Glomerular visceral epithelial cell (primary cell): ENCODE measurements around the gene DPY19L1.
A peak's percentile ranks its signal among the peaks of the same experiment; 100 is the strongest.
"Not testable (repeated sequence)": the region's sequence is repeated elsewhere in the genome, so short reads cannot be mapped to it uniquely, and the experiment has no call there.

Experiments
- DNase-seq: peaks from one replicate; pipeline ENCODE4 v3.0.0-alpha.2; 2016; ENCODE audit errors: extremely low spot score

DPY19L1 gene

DNA sequence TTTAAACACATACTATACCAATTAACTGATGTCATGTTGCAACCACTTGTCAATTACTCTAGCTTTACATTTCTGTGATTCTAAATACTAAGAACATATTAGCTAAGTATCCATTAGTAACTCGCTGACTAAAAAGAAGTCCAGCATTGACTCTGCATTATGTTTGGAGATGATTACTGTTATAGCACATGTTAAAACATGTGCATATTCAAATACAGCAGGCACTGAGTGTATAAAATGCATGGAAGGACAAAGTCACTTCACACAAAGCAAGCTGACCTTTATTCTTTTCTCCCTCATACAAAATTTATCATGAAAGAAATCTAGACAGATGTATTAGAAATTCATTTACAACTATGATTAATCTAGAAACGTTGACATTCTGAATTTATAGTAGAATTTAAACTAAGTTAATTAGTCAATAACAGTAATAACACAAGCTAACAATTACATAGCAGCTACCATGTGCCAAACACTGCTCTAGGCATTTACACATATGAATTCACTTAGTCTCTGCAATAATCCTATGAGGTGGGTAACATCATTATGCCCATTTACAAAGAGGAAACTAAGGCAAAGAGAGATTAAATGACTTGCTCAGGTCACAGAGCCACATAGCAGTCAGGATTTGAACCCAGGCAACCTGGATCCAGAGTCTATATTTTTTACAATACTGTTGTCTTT, 48.7 kb downstream of the DPY19L1 start:
- not testable (repeated sequence) for DNase-seq

- DNase-seq = not testable (repeated sequence)
Measured at GRCh38 chr7:34985155-34985554, 52.1 kb downstream of the DPY19L1 start.

DNA sequence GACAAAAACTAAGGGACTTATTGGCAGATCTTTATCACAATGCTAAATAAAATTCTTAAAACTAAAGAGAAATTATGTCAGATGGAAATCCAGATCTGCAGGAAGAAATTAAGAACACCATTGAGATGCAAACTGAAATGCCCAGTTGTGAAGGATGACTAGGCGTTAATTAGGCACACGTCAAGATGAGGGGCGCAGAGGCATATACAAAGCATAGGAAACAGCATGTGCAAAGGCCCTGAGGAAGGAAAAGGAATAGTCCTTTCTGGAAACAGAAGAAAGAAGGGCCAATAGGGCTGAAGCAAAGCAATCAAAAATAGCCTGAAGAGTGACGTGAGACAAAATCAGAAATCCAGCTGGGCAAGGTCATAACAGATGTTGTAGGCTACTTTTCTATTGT, 53.1 kb downstream of the DPY19L1 start:
- DNase-seq = not testable (repeated sequence)

DNA sequence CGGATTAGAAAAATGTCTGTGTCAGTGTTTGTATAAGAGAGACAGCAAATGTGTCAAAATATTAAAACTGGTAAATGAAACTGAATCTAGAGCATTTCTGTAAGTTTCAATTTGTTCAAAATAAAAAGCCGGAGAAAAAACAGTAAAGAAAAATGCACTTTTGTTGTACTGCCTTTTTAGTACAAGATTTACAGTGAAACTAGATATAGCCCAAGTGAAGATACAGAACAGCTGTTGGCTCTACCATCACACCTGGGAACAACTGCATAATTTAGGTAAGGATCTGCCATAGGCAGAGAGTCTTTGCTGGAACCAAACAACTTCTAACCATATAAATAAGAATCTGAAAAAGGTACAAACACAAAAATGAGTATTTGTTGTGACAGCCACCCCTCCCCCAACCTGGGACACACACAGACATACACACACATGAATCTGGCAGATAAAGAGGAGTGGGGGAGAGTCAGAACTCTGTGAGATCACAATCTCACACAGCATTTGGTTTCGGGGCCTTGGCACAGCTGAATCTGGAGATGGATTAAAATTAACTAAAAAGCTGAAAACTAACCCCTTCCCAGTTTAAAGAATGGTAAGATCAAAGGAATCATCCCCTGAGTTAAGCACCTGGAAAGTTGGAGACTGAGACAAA, 54.8 kb downstream of the DPY19L1 start:
- no peak for DNase-seq

DNA sequence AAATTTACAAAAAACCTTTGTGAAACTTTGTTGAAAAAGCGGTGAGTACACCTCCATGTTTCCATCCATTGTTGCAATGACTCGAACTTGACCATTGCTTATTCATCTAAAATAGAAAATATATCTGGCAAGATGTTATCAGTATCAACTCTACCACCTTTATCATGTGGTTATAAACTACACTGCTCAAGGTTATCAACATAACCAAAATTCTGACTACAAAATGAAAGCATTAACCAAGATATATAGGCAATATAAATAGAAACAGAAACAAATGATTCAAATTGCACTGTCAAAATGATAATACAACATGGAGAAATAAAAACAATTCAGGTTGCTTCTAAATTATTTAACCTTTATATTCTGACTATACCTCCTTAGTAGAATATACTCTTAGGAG, 58.2 kb downstream of the DPY19L1 start:
- not testable (repeated sequence) for DNase-seq

GRCh38 chr7:34973400-34973760, 63.9 kb downstream of the DPY19L1 start:
- no peak for DNase-seq

- DNase-seq = not testable (repeated sequence)
Measured at GRCh38 chr7:34972739-34973399, 64.4 kb downstream of the DPY19L1 start.

DNA sequence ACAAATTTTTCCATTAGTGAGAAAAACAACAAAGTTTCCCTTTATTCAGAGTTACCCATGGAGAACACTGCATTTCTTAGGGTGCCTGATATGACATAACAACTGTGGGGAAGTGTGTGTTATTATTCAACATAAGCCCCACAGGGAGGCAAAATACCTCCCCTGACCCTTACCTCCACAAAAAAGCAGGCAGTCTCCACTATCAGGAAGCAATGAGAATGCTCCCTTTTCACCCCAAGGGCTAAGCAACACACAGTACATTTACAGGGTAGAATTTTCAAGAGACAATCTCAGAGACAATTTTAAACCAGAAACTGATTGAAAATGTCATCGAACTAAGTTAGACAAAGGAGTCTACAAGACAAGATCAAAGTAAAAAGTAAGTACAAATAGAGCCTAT, 69.5 kb downstream of the DPY19L1 start:
- DNase-seq = not testable (repeated sequence)

GRCh38 chr7:34966504-34966903, 70.8 kb downstream of the DPY19L1 start:
- DNase-seq = not testable (repeated sequence)

DNA sequence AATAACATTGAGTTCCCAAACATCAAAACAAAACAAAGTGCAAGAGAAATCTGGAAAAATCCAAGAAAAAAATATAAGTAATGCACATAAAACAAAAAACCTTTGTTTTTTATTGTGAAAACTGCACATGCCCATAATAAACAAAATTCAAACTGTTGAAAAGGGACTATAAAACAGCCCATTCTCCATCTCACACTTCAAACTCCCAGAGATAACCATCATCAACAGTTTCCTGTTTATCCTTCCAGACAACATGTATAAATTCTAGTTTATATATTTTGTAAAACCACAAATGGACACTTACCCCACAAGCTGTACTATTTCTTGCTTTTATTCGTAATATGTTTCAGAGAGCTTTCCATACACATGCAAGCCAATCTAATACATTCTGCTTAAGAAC, 79.3 kb downstream of the DPY19L1 start:
- DNase-seq = no peak

DNA sequence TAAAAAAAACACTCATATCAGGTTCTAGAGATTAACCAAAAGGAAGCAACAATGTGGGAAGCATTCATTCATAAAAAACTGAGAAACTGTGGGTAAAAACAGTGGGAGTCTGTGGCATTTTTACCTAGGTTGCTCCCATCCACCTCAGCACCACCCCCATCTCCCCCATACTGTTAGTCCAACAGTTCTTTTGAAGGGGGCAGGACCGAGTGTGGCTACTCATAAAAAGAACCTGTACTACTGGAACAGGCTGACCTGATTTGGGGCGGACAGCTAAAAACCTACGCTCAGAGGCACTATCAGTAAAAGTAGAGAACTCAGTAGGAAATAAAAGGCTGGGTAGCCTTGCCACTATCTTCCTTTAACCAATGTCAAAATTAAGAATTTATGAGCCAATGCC, 84.5 kb downstream of the DPY19L1 start:
- no peak for DNase-seq

GRCh38 chr7:34949361-34949760, 87.9 kb downstream of the DPY19L1 start:
- no peak for DNase-seq

DNA sequence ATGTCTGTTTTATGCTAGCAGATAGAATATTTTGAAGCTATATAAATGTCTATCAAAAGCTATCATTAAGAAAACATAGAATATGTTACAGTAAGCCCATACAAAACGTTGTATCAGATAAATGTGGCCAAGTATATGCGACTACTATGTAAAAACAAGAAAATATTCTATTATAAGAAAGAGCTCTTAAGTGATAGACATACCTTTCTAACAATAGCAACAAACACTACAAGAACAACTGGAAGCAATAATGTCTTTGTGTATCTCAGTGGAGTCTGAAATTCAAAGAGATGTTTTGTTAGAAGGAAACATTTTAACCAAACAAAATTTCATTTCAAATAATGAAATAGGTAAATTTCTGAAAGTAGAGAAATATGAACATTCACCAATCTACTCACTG, 89.9 kb downstream of the DPY19L1 start:
- DNase-seq = not testable (repeated sequence)

- no peak for DNase-seq
Measured at GRCh38 chr7:34946486-34946885, 90.8 kb downstream of the DPY19L1 start.

- not testable (repeated sequence) for DNase-seq
Measured at GRCh38 chr7:34945894-34946477, 91.3 kb downstream of the DPY19L1 start.

DNA sequence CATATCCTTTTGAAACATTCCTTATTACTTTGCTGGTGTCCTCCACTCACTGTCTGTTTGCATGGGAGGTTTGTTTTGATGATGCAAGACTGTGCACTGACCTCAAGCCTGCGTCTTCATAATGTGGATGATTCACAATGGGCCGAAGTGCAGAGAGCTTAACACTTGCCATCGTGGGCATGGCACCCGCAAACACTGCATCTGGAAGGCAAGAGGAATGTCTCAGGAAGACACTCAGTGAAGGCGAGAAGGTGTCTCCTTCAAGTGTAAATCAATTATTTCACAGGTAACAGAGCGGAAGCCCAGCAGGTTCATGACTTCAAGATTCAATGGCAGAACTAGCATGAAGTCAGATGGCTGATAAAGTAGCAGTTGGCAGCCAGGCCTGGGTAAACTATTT, 98.1 kb downstream of the DPY19L1 start:
- peak; percentile 16 for DNase-seq

GRCh38 chr7:34935735-34936165, 101.5 kb downstream of the DPY19L1 start:
- DNase-seq = not testable (repeated sequence)

- no peak for DNase-seq
Measured at GRCh38 chr7:34931739-34932138, 105.5 kb downstream of the DPY19L1 start.

DNA sequence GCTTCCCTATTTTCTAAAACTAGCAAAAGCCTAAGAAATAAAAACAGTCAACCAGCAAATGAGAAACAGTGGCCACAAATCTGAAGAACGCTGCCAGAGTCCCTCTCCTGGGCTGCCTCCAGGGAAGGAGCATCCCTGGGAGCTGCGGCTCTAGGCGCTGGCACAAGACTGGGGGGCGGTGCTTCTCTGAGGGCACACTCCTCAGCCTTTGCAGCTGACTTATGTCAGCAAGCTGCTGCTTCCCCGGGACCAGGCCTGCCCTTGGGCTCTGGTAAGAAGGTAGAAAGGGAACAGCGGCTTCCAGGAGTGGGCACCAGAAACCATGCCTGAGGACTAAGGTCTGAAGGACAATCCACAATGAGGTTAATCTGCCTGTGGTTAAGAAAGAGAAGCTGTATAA, 107.5 kb downstream of the DPY19L1 start:
- not testable (repeated sequence) for DNase-seq

GRCh38 chr7:34928560-34928959, 108.7 kb downstream of the DPY19L1 start:
- DNase-seq = no peak

DNA sequence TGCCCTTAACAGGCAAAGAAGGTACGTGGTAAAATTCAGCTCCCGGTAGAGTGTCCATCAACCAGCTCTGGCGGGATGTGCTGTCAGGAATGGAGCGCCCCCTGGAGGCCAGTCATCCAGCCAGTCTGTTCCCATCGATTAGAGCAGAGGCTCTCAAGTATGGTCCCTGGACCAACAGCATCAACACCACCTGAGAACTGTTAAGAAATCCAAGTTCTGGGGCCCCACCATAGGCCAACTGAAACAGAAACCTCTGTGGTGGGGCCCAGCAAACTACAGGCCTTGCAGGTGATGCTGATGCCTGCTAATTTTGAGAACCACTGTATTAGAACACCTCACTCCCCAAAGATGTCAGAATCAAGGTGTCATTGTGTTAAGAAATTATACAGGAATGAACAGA, 109.2 kb downstream of the DPY19L1 start:
- DNase-seq = peak; percentile 15

GRCh38 chr7:34920470-34920869, 116.8 kb downstream of the DPY19L1 start:
- DNase-seq = not testable (repeated sequence)

DNA sequence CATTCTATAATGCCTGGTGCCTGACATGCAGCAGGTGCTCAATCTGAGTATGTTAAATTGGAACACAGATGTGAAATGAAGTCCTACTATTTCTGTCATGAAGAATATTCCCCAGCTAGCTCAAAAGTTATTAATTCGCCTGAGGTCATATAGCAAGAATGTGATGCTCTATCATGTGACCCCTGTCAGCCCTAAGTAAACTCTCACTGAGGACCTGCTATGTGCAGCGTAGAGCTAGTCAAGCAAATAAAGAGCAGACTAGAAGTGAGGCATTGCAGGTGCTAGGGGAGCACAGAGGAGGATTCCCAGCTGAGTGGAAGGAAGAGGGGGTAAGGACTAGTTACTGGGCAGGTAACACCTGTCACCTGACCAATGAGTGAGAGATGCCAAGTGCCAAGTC, 118.2 kb downstream of the DPY19L1 start:
- not testable (repeated sequence) for DNase-seq
